ENCODE measurements around the gene TPP1.

TPP1 gene

GRCh38 chr11:6599881-6600390 lies 19.3 kb downstream of the TPP1 start:
- Histone ChIP-seq H3K4me3 (ENCODE audit: low read length) (no peak overlapping the region), H3K4me2 (ENCODE audit: low read depth, low read length) (no peak overlapping the region), H3K9me2 (replicated peaks; ENCODE audit: insufficient read depth, low read length) (no peaks in the 10 kb centered on the region), H3K79me2 (ENCODE audit: low read length) (peaks cover 86% of the 10 kb centered on the region), H3K9me3 (replicated peaks; ENCODE audit: insufficient read depth, low read length) (no peaks in the 10 kb centered on the region), H4K20me1 (ENCODE audit: insufficient read depth, low read length) (peaks cover 9% of the 10 kb centered on the region; the same call in 1 of the 2 replicates), H3K36me3 (replicated peaks; ENCODE audit: insufficient read depth, low read length) (peaks cover 10% of the 10 kb centered on the region; the same call in 1 of the 2 replicates), H3K27ac (ENCODE audit: low read length) (no peak overlapping the region), H3K9ac (ENCODE audit: low read length) (no peak overlapping the region), H3K4me1 (ENCODE audit: low read length) (peaks cover 14% of the 10 kb centered on the region), H3F3A (ENCODE audit: insufficient read depth, low read length) (peaks cover 10% of the 10 kb centered on the region), H2AFZ (ENCODE audit: low read length) (no peak overlapping the region), H3K27me3 (replicated peaks; ENCODE audit: insufficient read depth, low read length) (no peaks in the 10 kb centered on the region)
- TF ChIP-seq, protein P1, sequence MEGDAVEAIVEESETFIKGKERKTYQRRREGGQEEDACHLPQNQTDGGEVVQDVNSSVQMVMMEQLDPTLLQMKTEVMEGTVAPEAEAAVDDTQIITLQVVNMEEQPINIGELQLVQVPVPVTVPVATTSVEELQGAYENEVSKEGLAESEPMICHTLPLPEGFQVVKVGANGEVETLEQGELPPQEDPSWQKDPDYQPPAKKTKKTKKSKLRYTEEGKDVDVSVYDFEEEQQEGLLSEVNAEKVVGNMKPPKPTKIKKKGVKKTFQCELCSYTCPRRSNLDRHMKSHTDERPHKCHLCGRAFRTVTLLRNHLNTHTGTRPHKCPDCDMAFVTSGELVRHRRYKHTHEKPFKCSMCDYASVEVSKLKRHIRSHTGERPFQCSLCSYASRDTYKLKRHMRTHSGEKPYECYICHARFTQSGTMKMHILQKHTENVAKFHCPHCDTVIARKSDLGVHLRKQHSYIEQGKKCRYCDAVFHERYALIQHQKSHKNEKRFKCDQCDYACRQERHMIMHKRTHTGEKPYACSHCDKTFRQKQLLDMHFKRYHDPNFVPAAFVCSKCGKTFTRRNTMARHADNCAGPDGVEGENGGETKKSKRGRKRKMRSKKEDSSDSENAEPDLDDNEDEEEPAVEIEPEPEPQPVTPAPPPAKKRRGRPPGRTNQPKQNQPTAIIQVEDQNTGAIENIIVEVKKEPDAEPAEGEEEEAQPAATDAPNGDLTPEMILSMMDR (IDR thresholded peaks at IDR 0.05; ENCODE audit: low read length), result no peak
- TF ChIP-seq EZH2 (optimal IDR thresholded peaks at IDR 0.05; ENCODE audit: low read depth, low read length), result no peak
- no peak for TF ChIP-seq EZH2phosphoT487 (IDR thresholded peaks at IDR 0.05; ENCODE audit: low read length)
- DNase-seq, result no peak

DNA sequence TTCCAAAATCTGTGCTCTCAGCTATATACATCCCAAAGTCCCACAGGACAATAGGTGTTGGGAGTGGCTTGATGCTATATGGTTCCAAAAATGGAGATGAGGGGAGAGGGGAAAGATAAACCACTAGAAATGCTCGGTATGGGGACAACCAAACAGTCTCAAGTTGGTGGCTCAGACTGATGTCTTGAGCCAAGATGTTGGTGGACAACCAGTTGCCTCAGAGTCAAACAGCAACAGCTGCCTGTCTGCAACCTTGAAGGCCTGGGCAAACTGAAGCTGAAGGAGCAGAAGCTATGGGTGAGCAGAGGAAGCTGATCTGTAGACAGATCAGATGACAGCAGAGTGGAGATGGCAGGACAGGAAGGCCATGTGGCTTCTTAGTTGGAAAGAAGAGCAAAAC lies 19.8 kb downstream of the TPP1 start:
- Histone ChIP-seq H3K4me1 (ENCODE audit: low read length) (peaks cover 9% of the 10 kb centered on the region), H3K27ac (ENCODE audit: low read length) (no peak overlapping the region), H3F3A (ENCODE audit: insufficient read depth, low read length) (peaks cover 6% of the 10 kb centered on the region), H3K9me2 (replicated peaks; ENCODE audit: insufficient read depth, low read length) (no peaks in the 10 kb centered on the region), H3K9ac (ENCODE audit: low read length) (no peak overlapping the region), H2AFZ (ENCODE audit: low read length) (no peak overlapping the region), H3K27me3 (replicated peaks; ENCODE audit: insufficient read depth, low read length) (no peaks in the 10 kb centered on the region), H3K9me3 (replicated peaks; ENCODE audit: insufficient read depth, low read length) (no peaks in the 10 kb centered on the region), H3K79me2 (ENCODE audit: low read length) (peaks cover 84% of the 10 kb centered on the region), H4K20me1 (ENCODE audit: insufficient read depth, low read length) (peaks cover 9% of the 10 kb centered on the region; the same call in 1 of the 2 replicates), H3K4me2 (ENCODE audit: low read depth, low read length) (no peak overlapping the region), H3K4me3 (ENCODE audit: low read length) (no peak overlapping the region), H3K36me3 (replicated peaks; ENCODE audit: insufficient read depth, low read length) (peaks cover 10% of the 10 kb centered on the region; the same call in 1 of the 2 replicates)
- TF ChIP-seq, protein P1 (IDR thresholded peaks at IDR 0.05; ENCODE audit: low read length), result no peak
- TF ChIP-seq EZH2 (optimal IDR thresholded peaks at IDR 0.05; ENCODE audit: low read depth, low read length), result no peak
- no peak for TF ChIP-seq EZH2phosphoT487 (IDR thresholded peaks at IDR 0.05; ENCODE audit: low read length)
- no peak for DNase-seq

- Histone ChIP-seq H3K36me3 (replicated peaks; ENCODE audit: insufficient read depth, low read length) (peaks cover 10% of the 10 kb centered on the region; the same call in 1 of the 2 replicates), H3K9me2 (replicated peaks; ENCODE audit: insufficient read depth, low read length) (no peaks in the 10 kb centered on the region), H3K27ac (ENCODE audit: low read length) (no peak overlapping the region), H3F3A (ENCODE audit: insufficient read depth, low read length) (no peaks in the 10 kb centered on the region), H3K9ac (ENCODE audit: low read length) (no peak overlapping the region), H3K79me2 (ENCODE audit: low read length) (peaks cover 83% of the 10 kb centered on the region), H3K27me3 (replicated peaks; ENCODE audit: insufficient read depth, low read length) (no peaks in the 10 kb centered on the region), H3K4me3 (ENCODE audit: low read length) (no peak overlapping the region), H3K4me2 (ENCODE audit: low read depth, low read length) (no peak overlapping the region), H4K20me1 (ENCODE audit: insufficient read depth, low read length) (peaks cover 9% of the 10 kb centered on the region; the same call in 1 of the 2 replicates), H2AFZ (ENCODE audit: low read length) (no peak overlapping the region), H3K9me3 (replicated peaks; ENCODE audit: insufficient read depth, low read length) (no peaks in the 10 kb centered on the region), H3K4me1 (ENCODE audit: low read length) (peaks cover 9% of the 10 kb centered on the region)
- no peak for DNase-seq
- TF ChIP-seq EZH2 (optimal IDR thresholded peaks at IDR 0.05; ENCODE audit: low read depth, low read length) (no peak), EZH2phosphoT487 (IDR thresholded peaks at IDR 0.05; ENCODE audit: low read length) (no peak)
- TF ChIP-seq, protein P1 (IDR thresholded peaks at IDR 0.05; ENCODE audit: low read length), result no peak
Observed at GRCh38 chr11:6598555-6598954, 20.7 kb downstream of the TPP1 start.
